Esophagus muscularis mucosa (tissue), 3 donors: ENCODE measurements around the gene SH3PXD2A.

Experiments
- POLR2A ChIP-seq: fragments of 450-650 bp; IDR thresholded peaks from one replicate; pipeline ENCODE4 v1.6.1; 2017; ENCODE audit warnings: antibody characterized with exemption, moderate library complexity, mild to moderate bottlenecking, low read depth
- POLR2AphosphoS5 ChIP-seq, 2 donors: sonication (generic); formaldehyde crosslinking; IDR thresholded peaks; one replicate each; pipeline ENCODE4 v1.6.1; 2017; ENCODE audit warnings: antibody characterized with exemption in 2 of 2
- TF ChIP-seq, protein P1 (sequence below), 3 experiments: fragments of 200-600 bp in 2 of 3; fragments of 450-650 bp in 1 of 3; sonication (generic) in 2 of 3; IDR thresholded peaks; one replicate each; pipeline ENCODE4 v1.5.1; 2017 to 2019; ENCODE audit warnings: antibody characterized with exemption in 3 of 3, mild to moderate bottlenecking in 2 of 3, moderate library complexity in 1 of 3

DNA sequence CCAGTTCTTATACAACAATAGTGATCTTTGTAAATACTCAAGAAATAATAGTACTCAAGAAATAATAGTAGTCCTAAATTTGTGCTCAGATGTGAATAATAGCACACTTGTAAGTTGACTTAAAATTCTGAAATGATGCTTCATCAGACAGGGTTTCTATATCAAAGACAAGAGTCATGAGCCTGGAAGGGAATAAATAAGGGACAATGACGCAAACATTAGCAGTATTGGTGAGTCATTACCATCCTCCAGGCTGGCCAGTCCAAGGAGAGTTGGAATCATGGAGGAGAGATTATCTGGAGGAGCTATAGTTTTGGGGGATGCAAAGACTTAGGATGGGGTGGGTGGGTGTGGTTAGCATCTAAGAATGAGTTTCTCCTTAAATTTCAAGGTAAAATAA lies 6.1 kb upstream of the SH3PXD2A start:
- TF ChIP-seq POLR2AphosphoS5 (IDR thresholded peaks at IDR 0.05) (no peak), POLR2A (no peak)
- TF ChIP-seq, protein P1, sequence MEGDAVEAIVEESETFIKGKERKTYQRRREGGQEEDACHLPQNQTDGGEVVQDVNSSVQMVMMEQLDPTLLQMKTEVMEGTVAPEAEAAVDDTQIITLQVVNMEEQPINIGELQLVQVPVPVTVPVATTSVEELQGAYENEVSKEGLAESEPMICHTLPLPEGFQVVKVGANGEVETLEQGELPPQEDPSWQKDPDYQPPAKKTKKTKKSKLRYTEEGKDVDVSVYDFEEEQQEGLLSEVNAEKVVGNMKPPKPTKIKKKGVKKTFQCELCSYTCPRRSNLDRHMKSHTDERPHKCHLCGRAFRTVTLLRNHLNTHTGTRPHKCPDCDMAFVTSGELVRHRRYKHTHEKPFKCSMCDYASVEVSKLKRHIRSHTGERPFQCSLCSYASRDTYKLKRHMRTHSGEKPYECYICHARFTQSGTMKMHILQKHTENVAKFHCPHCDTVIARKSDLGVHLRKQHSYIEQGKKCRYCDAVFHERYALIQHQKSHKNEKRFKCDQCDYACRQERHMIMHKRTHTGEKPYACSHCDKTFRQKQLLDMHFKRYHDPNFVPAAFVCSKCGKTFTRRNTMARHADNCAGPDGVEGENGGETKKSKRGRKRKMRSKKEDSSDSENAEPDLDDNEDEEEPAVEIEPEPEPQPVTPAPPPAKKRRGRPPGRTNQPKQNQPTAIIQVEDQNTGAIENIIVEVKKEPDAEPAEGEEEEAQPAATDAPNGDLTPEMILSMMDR (IDR thresholded peaks at IDR 0.05), result no peak
